CD4-positive, alpha-beta T cell treated with Interleukin-17A for 4 hours (primary cell): Measurements from ENCODE around the gene FAM162A.

Source experiments
- DNase-seq: peaks from one replicate; pipeline ENCODE4 v3.0.0-alpha.2; 2020; ENCODE audit warnings: mixed read lengths

FAM162A gene

GRCh38 chr3:122389197-122389596, 5.2 kb downstream of the FAM162A start:
- DNase-seq: no peak

- no peak for DNase-seq
Observed at GRCh38 chr3:122389892-122390291, 5.9 kb downstream of the FAM162A start.

GRCh38 chr3:122390665-122391064, 6.7 kb downstream of the FAM162A start:
- no peak for DNase-seq

GRCh38 chr3:122391681-122392446, 7.9 kb downstream of the FAM162A start:
- no peak for DNase-seq

- DNase-seq: peak; percentile 17
Observed at GRCh38 chr3:122392868-122393844, 9.2 kb downstream of the FAM162A start.

GRCh38 chr3:122394173-122394572, 10.2 kb downstream of the FAM162A start:
- no peak for DNase-seq

- DNase-seq: no peak
Observed at GRCh38 chr3:122395582-122395981, 11.6 kb downstream of the FAM162A start.

- no peak for DNase-seq
Observed at GRCh38 chr3:122396511-122396910, 12.5 kb downstream of the FAM162A start.

GRCh38 chr3:122397201-122397600, 13.2 kb downstream of the FAM162A start:
- no peak for DNase-seq

GRCh38 chr3:122398920-122399319, 14.9 kb downstream of the FAM162A start:
- no peak for DNase-seq

- DNase-seq: no peak
Observed at GRCh38 chr3:122403489-122403888, 19.5 kb downstream of the FAM162A start.

GRCh38 chr3:122405015-122405414, 21.0 kb downstream of the FAM162A start:
- DNase-seq: no peak

- DNase-seq: no peak
Observed at GRCh38 chr3:122406198-122406597, 22.2 kb downstream of the FAM162A start.

GRCh38 chr3:122407946-122408345, 24.0 kb downstream of the FAM162A start:
- no peak for DNase-seq

- no peak for DNase-seq
Observed at GRCh38 chr3:122409446-122409845, 25.5 kb downstream of the FAM162A start.

GRCh38 chr3:122410111-122410510, 26.1 kb downstream of the FAM162A start:
- DNase-seq: no peak

- DNase-seq: no peak
Observed at GRCh38 chr3:122410639-122411038, 26.7 kb downstream of the FAM162A start.

GRCh38 chr3:122414391-122414790, 30.4 kb downstream of the FAM162A start:
- DNase-seq: no peak

GRCh38 chr3:122415104-122415744, 31.2 kb downstream of the FAM162A start:
- DNase-seq: peak; percentile 51

GRCh38 chr3:122415762-122416654, 32.0 kb downstream of the FAM162A start, which contains the start of gene WDR5B:
TSS of gene WDR5B (minus strand) at chr3:122416062. CDS start at chr3:122415528, 534 bp downstream.
- DNase-seq: peak; percentile 98

- DNase-seq: no peak
Observed at GRCh38 chr3:122416966-122417365, 33.0 kb downstream of the FAM162A start.

GRCh38 chr3:122421101-122421500, 37.1 kb downstream of the FAM162A start:
- no peak for DNase-seq
